Daoy (cell line): Measurements from ENCODE around the gene SNX25. TPM values are rescaled to one million over a fixed set of nuclear protein-coding genes. Genes with fewer than 3 reads are reported as not detected.

Experiments used
- DNase-seq: peaks from one replicate; pipeline ENCODE4 v3.0.0-alpha.2; 2015; ENCODE audit warnings: low read depth
- total RNA-seq: library from RNA; depleted of rRNA; stranded (reverse); fragments of >200 nt; shearing (Covaris generic); gene quantifications from 2 replicates; pipeline ENCODE4 v1.2.3, GENCODE V29; 2014

The SNX25 gene
- total RNA-seq, 1 experiment from 2014 or later: 14.8 TPM

GRCh38 chr4:185379326-185380295 lies 170.2 kb downstream of the SNX25 start:
- DNase-seq: no peak

- DNase-seq: no peak
These were observed 170.9 kb downstream of the SNX25 start for GRCh38 chr4:185380320-185380719.

- DNase-seq: no peak
These were observed 172.1 kb downstream of the SNX25 start for GRCh38 chr4:185381288-185382196.

- no peak for DNase-seq
These were observed 173.4 kb downstream of the SNX25 start for GRCh38 chr4:185382754-185383153.

- DNase-seq: no peak
These were observed 174.1 kb downstream of the SNX25 start for GRCh38 chr4:185383451-185383850.

- DNase-seq: no peak
These were observed 174.7 kb downstream of the SNX25 start for GRCh38 chr4:185384061-185384460.

- no peak for DNase-seq
These were observed 175.5 kb downstream of the SNX25 start for GRCh38 chr4:185384930-185385331.

- no peak for DNase-seq
These were observed 178.6 kb downstream of the SNX25 start for GRCh38 chr4:185387957-185388356.

- DNase-seq: no peak
These were observed 181.5 kb downstream of the SNX25 start for GRCh38 chr4:185390941-185391340.

GRCh38 chr4:185392156-185392555 lies 182.8 kb downstream of the SNX25 start:
- no peak for DNase-seq

GRCh38 chr4:185394568-185395237 lies 185.3 kb downstream of the SNX25 start:
- peak; percentile 2 for DNase-seq

GRCh38 chr4:185395238-185395955 lies 186.0 kb downstream of the SNX25 start, which contains the start of gene LRP2BP:
Gene LRP2BP, minus strand, starts transcription at chr4:185395924. Its CDS starts 17,738 bp downstream, at chr4:185378186.
- no peak for DNase-seq

- peak; percentile 95 for DNase-seq
These were observed 186.7 kb downstream of the SNX25 start for GRCh38 chr4:185395956-185396723.

GRCh38 chr4:185396724-185397385 lies 187.5 kb downstream of the SNX25 start, which contains the start of gene ANKRD37:
Gene ANKRD37, plus strand, starts transcription at chr4:185396841. Its CDS starts 83 bp downstream, at chr4:185396924.
- DNase-seq: peak; percentile 24

- no peak for DNase-seq
These were observed 189.2 kb downstream of the SNX25 start for GRCh38 chr4:185398618-185399017.

GRCh38 chr4:185399466-185399865 lies 190.1 kb downstream of the SNX25 start:
- no peak for DNase-seq

GRCh38 chr4:185404031-185404430 lies 194.6 kb downstream of the SNX25 start:
- no peak for DNase-seq

- DNase-seq: no peak
These were observed 196.1 kb downstream of the SNX25 start for GRCh38 chr4:185405296-185405999.

- DNase-seq: no peak
These were observed 199.0 kb downstream of the SNX25 start for GRCh38 chr4:185408432-185408831.
